ENCODE measurements around the gene SH2D1B.

DNA sequence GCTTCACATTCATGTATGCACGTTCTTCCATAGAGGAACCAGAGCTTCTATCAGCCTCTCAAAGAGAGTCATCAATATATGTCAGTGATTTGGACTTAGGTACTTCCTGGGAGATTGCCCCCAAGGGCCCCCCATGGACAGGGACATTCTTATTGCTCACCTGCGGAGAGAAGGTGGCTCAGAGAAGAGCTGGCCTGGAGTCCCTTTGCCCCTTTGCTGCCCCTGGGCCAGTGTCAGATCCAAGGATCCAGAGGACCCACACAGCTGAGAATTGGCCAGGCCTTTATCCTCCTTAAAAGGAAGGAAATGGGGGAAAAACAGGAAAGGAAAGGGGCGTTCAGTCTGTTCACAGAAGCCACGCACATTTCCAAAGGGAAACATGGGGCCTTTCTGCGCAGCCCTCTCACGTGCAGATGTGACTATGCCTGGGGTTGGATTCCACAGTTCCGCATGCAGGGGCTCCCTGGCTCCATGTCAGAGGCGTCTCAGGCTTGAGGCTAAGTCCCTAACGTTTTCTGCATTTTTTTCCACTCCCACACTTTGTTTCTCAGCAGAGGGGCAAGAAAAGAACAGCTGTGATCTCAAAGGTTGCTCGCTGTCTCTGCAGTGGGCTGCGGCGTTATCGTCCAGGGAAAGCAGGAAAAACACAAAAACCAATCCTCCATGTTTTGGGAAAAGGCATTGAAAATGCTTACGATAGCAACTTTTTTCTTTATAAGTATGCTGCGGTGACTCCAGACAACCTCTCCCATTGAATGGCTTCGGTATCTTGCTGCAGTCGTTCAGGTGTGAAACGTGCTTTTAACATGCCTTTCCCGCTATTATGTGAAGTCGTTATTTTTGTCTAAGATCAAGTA lies 24.5 kb downstream of the SH2D1B start:
- TF ChIP-seq, protein P1, sequence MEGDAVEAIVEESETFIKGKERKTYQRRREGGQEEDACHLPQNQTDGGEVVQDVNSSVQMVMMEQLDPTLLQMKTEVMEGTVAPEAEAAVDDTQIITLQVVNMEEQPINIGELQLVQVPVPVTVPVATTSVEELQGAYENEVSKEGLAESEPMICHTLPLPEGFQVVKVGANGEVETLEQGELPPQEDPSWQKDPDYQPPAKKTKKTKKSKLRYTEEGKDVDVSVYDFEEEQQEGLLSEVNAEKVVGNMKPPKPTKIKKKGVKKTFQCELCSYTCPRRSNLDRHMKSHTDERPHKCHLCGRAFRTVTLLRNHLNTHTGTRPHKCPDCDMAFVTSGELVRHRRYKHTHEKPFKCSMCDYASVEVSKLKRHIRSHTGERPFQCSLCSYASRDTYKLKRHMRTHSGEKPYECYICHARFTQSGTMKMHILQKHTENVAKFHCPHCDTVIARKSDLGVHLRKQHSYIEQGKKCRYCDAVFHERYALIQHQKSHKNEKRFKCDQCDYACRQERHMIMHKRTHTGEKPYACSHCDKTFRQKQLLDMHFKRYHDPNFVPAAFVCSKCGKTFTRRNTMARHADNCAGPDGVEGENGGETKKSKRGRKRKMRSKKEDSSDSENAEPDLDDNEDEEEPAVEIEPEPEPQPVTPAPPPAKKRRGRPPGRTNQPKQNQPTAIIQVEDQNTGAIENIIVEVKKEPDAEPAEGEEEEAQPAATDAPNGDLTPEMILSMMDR (conservative IDR thresholded peaks at IDR 0.05; ENCODE audit: low read depth, low read length): no peak
- TF ChIP-seq EZH2phosphoT487 (IDR thresholded peaks at IDR 0.05; ENCODE audit: borderline replicate concordance, low read length): no peak
- TF ChIP-seq EZH2 (IDR thresholded peaks at IDR 0.05; ENCODE audit: low read length, unreplicated experiment): no peak
